ENCODE results near the gene CREM.
"Not testable (repeated sequence)": the region's sequence is repeated elsewhere in the genome, so short reads cannot be mapped to it uniquely, and the experiment has no call there.

The CREM gene

DNA sequence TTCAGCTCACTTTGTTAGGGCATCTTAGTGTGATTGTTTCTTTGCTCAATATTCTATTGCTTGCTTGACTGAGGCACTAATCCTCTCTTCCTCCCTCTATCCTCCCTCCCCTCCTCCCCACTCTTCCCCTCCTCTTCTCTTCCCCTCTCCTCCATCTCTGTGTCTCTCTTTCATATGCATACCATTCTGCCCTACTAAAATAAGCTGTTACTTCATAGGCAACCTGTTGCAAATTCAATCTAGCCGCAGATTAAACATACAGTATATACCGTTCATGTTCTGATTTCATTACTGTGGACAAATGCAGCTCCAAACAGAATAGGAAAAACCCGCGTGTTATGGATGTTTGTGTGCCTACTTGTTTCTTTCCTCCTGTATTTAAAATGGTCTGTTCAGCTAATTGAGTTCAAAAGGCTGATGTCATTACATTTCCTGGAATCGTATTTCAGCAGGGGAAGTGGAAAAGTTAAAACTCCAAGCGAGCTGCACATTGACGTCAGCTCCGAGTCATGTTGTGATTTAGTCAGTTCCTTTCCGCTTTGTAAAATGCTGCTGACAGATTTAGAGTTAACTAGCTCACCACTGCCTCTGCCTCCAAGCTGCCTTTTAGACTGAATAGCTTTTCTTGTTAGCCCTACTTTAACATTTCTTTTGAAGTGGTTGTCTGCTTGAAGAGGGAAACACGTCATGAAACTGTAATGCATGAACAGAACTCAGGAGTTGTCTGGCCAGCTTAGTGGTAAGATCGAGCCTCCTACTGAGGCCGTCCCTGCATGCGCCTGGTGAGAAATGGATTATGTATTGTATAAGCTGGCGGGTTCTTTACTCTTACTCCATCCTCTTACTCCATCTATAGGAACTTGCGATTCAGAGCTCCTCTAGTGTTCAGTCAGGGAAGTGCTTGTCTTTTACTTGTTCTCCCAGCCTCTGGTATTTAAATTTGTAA, 69.0 kb downstream of the CREM start:
- ATAC-seq, result peak; percentile 87 to 89

GRCh38 chr10:35200487-35200886, 73.8 kb downstream of the CREM start:
- ATAC-seq, result no peak

DNA sequence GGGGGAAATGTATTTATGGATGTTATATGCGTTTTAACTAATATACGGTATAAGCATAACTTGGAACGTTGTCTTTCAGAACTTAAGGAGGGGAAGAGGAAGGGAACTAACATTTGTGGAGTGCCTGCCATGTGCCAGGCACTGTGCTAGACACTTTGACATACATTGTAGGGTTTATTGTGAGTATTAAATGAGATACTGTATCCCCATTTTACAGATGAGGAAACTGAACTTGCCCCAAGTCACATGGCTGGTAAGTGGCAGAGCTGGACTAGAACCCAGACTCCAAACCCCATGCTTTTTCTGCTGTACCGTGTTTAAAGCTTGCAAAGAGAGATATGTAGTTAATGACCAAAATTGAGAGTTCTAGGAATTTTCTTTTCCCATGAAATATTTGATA, 74.6 kb downstream of the CREM start:
- ATAC-seq, result no peak

GRCh38 chr10:35202050-35202449, 75.4 kb downstream of the CREM start:
- no peak for ATAC-seq

- ATAC-seq, result no peak
Observed at GRCh38 chr10:35203745-35204144, 77.1 kb downstream of the CREM start.

DNA sequence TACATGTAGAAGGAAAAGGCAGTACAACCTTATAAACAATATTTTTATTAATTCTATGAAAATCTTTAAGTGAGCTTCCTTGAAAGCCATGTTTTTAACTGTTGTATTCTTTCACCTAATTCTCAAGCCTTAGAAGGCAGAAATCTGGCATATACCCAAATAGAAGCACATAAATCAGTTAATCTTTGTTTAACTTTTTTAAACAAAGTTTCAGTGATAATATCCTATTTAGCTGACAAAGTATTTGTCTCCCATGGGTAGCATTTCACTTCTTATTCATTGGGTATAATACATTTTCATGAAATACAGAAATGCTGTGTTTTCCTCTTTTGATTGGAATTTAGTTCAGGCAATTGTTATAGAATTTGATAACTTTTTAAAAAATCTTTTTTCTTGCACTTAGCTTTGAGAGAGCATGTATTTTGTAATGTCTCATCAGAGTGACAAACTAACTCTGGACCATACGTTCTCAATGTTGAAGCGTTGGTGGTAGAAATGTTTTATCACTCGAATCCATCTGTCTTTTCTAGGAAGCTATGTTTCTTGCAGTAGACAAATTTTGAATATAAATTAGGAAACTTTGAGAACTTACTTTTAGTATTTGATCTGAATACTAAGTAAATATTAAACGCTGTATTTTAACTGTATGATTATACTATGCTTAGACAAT, 78.1 kb downstream of the CREM start:
- no peak for ATAC-seq

GRCh38 chr10:35206274-35206673, 79.6 kb downstream of the CREM start:
- ATAC-seq, result no peak

GRCh38 chr10:35208536-35208935, 81.9 kb downstream of the CREM start:
- peak; percentile 83 to 86 for ATAC-seq

DNA sequence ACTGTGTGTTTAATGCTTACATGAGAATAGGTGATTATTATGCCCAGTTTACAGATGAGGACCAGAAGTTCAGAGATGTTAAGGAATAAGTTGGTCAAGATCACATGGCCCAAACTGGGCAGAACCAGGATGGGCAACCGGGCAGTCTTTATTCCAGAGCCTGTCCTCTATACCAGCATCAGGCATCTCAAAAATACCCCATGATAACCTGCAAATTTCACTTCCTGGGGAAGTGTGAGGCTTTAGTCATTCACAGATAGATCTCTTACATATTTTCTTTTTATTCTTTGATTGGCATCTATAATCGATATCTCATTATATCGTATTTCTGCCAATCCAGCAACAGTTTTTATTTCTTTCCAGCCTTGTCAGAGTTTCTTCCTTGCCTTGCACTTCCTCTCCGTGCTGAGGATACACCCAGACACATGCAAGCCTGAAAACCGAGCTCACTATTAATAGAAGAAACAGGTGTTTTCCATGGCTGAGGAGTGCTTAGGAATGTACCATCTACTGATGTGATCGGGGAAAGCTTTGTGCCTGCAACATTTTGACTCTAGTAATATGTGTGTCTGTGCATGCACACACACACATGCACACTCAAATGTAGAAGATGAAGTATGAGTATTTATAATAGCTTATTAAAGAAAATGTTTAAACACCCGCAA, 82.4 kb downstream of the CREM start:
- ATAC-seq, result no peak

- ATAC-seq, result no peak
Observed at GRCh38 chr10:35210961-35211360, 84.3 kb downstream of the CREM start.

DNA sequence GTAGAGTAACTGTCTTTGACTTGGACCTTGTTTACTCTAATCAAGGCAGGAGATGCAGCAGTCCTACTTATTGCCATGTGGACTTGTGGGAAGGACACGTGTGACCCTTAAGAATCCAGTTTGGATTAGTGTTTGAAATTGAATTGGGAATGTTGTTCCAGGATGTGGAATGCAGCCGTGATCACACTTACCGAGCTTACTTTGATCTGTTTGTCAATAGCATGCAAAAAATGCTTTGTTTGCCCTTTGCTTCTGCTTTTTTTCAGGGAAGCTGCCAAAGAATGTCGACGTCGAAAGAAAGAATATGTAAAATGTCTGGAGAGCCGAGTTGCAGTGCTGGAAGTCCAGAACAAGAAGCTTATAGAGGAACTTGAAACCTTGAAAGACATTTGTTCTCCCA, 84.7 kb downstream of the CREM start:
- no peak for ATAC-seq

DNA sequence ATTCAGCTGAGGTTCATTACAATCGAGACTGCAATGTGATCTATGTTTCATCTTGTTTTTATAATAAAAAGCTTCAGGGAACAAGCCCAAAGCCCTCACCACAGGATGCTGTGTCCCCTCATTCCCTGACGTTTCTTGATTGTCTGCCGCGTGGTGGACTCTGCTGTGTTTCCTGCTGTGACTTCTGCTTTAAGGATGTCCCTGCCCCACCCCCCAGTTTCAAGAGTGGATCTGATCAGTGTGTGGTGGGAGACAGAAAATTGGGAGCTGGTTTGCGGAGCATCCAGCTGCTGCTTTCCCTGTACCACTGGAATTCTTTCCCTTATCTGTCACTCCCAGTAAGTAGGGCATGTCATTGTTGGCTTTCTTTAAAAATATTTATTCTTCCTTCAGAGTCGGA, 86.2 kb downstream of the CREM start:
- no peak for ATAC-seq

- ATAC-seq, result no peak
Observed at GRCh38 chr10:35213699-35214098, 87.1 kb downstream of the CREM start.

DNA sequence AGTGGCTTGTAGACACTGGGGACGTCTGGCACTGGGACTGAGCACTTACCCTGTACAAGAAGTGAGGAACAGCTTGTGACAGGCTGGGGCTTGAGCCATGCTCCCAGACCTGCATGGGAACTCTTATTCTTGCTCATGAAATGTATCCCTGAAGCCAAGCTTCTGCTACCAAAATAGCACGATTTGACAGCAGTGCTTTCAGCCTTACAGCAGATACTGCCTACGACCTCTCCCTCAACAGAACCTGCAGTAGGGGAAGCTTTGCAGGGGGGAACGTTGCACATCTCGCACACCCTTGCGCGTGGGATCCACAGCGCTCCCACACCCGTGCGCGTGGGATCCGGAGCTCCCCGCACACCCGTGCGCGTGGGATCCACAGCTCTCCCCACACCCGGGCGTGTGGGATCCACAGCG, 88.0 kb downstream of the CREM start:
- no peak for ATAC-seq

DNA sequence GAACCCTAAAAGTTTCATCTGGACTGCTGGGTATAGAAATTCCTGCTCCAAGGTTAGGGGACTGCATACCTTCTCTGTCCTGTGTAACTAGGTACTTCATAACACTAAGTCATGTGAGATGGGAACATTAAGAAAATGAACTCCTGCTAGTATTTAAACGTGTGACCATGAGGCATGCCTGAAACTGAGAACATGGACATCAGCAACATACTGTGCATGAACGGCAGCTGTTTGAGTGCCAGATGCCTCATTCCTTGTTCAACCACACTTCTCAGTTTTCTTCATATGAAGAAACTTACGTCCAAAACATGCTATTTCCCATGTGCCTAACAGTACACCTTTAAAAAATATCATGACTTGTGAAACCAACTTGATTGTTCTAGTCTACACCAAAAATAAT, 88.5 kb downstream of the CREM start:
- no peak for ATAC-seq

DNA sequence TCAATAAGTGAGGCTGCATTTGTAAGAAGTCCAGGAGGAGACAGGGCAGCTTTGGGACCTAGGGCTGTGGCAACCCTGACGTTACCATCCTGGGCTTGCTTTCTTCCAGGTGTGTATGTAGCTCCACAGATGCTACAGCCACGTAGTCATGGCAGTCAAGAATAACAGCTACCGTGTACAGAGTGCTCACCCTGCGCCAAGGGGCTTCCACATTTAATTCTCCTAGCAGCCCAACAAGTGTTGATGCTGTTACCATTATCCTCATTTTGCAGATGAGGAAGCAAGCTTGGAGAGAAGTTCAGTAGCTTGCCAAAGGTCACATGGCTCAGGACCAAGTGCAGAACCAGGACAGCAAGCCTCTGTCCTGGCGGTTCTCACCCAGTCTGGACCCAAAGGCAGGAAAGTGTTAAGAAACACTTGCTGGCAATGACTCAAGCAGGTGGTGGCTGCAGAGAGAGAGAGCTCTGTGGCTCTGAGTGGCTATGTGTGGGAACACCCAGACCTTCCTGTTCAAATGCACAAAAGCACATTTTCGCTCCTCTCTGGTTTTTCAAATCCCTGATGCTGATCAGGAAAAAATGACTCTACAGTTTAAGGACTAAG, 89.8 kb downstream of the CREM start:
- peak in 1 of 2 donors; percentile 36 for ATAC-seq

- not testable (repeated sequence) for ATAC-seq
Observed at GRCh38 chr10:35216956-35217355, 90.3 kb downstream of the CREM start.

DNA sequence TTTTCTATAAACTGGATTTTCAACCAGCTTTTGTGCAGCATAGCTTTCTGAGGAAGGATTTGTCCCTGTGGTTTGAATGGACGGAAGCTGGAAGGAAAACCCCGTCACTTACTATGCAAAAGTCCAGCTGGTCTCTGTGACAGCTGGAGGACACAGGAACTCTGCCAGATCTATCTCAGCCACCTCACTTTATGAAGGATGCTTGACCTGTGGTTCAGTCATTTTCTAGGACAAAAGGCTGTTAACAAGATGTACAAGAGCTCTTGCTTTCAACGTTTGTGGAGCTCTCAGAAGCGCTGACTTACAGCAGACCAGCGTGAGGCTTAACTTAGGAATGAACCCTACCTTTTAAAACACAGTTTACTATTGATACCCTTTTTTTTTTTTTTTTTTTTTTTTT, 90.8 kb downstream of the CREM start:
- ATAC-seq, result no peak

GRCh38 chr10:35218339-35218955, 91.8 kb downstream of the CREM start:
- peak; percentile 69 to 71 for ATAC-seq

GRCh38 chr10:35219292-35219691, 92.6 kb downstream of the CREM start:
- ATAC-seq, result peak; percentile 61 to 62

DNA sequence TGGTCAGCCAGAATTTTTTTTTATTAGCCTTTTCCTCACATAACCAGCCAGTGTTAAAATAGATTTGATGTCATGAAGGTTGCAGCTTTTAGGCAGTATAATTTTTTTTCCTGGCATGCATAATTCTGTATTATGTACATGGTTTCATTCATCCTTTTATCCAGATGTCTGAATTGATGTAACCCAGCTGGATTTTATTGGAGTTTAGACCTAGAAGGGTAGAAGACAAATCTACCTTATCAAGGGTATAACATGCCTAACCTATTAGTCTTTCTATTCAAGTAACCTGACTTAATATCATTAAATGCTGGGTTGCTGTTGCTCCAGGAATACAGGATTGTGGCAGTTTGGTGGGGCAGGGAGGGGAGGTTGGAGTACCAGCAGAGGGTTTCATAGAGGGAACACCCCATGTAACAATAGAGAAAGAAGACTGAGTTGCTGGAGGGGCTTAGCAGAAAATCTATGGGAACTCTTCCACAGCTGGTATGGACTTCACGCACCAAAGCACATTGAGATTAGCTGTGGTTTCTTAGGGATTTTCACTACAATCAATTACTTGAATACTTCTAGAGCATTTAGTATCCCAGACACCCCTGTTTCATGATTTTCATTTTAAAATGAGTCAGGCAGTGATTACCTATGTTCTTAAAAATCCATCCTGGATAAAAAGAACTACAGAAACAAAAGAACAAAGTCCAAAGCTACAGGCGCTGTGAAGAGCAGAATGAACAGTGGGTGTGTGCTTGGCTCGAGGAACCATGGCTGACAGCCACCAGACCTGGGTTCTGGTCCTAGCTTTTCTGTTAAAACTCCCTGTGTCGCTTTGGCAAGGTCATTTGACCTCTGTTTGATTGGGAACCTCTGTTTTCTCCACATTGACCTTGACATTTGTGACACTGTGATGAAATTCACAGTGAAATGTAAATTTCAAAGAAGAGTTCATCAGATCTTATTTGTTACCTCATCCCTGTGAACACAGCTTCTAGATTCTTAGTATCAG, 93.5 kb downstream of the CREM start:
- ATAC-seq, result no peak
